ENCODE data around the gene ITPR2. TPM values are rescaled to one million over a fixed set of nuclear protein-coding genes. Genes with fewer than 3 reads are reported as not detected.
A peak's percentile ranks its signal among the peaks of the same experiment; 100 is the strongest.
"Not testable (repeated sequence)": the region's sequence is repeated elsewhere in the genome, so short reads cannot be mapped to it uniquely, and the experiment has no call there.

ITPR2 gene
- total RNA-seq, 4 donors from 2014 or later: 32.6 to 87.5 (median 51.9) TPM

DNA sequence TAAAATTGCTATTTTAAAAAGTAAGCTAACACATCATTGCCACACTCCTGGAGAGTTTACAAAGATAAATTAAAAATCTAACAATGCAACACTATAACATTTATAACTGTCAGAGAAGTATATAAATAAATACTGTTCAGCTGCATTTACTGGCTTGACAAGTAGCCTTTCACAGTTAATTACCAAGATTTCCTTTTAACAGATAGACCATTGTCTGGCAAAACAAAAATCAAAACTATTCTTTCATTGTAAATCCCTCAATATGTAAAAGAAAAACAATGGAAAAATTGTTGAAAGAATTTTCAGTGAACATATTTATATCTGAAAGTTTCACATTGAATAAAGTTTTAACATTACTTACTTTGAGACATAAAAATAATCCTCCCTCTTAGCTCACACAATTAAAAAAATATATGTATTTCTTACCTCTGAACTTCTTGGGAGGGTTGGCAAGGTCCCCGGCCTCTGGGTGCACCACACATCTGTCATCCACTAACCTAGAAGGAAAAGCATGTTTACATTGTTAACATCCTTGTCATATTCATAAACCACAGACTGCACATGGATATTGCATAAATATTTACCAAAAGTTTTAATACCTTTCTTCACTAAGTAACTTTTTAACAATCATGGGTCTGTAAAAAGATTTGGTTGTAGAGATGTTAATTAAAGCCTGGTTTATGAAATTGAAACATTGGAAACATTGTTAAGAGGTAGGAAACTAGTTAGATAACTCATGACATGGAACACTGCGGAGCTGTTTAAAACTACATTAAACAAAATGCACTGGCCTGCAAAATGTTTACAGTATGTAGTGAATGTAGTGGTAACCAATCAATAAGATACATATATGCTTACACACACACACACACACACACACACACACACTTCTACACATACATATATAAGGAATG, 43.0 kb downstream of the ITPR2 start:
- H3K4me1 ChIP-seq: peaks cover 0 to 8% (median 0%) of the 10 kb centered on the region in 4 donors
- no peak for TF ChIP-seq POLR2A (IDR thresholded peaks at IDR 0.05)
- no peak for TF ChIP-seq CTCF (IDR thresholded peaks at IDR 0.05)
- no peaks in the 10 kb centered on the region for H3K9me3 ChIP-seq
- H3K36me3 ChIP-seq: no peaks in the 10 kb centered on the region
- H3K27me3 ChIP-seq: no peaks in the 10 kb centered on the region
- H3K4me3 ChIP-seq: no peak overlapping the region
- no peak for DNase-seq
- peak overlapping the region in 1 of 4 donors; percentile 27 for H3K27ac ChIP-seq

DNA sequence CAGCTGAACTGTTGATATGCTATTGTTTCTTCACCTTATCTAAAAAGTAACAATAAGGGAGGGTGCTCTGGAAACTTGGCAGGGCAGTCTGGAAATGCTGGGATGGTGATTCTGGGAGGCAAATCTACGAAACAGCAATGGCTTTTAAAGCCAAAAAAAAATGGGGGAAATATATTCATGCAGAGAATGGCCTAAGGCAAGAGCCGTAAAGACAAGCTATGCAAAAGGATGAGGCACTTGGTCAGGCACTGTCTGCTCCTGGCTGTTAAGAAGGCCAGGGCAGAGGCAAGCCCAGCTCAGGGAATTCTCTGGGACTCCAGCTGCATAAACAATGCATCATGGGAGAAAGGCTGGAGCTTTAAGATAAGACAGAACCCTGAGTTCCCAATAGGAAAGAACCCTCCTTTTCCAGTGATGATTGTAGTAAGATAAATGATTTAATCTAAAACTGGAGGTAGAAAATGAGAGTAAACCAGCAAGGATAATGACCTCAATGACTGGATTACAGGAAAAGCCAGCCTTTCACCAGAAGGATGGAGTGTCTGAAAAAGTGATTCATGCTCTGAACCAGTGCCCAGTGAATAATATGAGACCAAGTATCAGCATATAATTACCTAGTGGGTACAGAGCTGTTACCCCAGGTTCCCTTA, 46.0 kb downstream of the ITPR2 start:
- H3K36me3 ChIP-seq: no peaks in the 10 kb centered on the region
- no peak for DNase-seq
- peaks cover 0 to 8% (median 0%) of the 10 kb centered on the region in 4 donors for H3K4me1 ChIP-seq
- H3K27ac ChIP-seq: peak overlapping the region in 1 of 4 donors; percentile 54
- H3K4me3 ChIP-seq: no peak overlapping the region
- no peaks in the 10 kb centered on the region for H3K27me3 ChIP-seq
- no peaks in the 10 kb centered on the region for H3K9me3 ChIP-seq
- TF ChIP-seq POLR2A (IDR thresholded peaks at IDR 0.05) (no peak), CTCF (IDR thresholded peaks at IDR 0.05) (no peak)

DNA sequence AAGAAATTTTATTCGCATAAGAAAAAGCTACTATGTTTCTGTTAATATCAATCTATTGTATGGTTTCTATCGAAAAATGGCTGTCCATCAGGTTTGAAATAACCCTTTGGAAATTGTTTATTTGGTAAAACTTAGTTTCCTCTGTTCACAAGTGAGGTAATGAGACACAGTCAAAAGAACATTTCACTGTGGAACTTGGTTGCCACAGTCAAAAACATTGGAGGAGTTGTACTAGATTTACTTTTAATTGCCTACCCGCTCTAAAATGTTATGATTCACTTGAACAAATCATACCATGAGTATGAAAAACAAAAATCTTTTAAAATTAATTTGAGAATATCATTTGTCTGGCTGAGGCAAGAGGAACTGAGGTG, 46.5 kb downstream of the ITPR2 start:
- H3K4me1 ChIP-seq: peaks cover 0 to 8% (median 0%) of the 10 kb centered on the region in 4 donors
- no peaks in the 10 kb centered on the region for H3K9me3 ChIP-seq
- peak overlapping the region in 1 of 4 donors; percentile 54 for H3K27ac ChIP-seq
- H3K36me3 ChIP-seq: no peaks in the 10 kb centered on the region
- H3K4me3 ChIP-seq: no peak overlapping the region
- DNase-seq: no peak
- H3K27me3 ChIP-seq: no peaks in the 10 kb centered on the region
- TF ChIP-seq POLR2A (IDR thresholded peaks at IDR 0.05): no peak
- no peak for TF ChIP-seq CTCF (IDR thresholded peaks at IDR 0.05)

GRCh38 chr12:26783816-26784379, 49.1 kb downstream of the ITPR2 start:
- DNase-seq, H3K4me1 ChIP-seq, H3K4me3 ChIP-seq, H3K36me3 ChIP-seq, H3K27me3 ChIP-seq, H3K9me3 ChIP-seq: not testable (repeated sequence)
- peak overlapping the region in 1 of 4 donors; percentile 7 for H3K27ac ChIP-seq

DNA sequence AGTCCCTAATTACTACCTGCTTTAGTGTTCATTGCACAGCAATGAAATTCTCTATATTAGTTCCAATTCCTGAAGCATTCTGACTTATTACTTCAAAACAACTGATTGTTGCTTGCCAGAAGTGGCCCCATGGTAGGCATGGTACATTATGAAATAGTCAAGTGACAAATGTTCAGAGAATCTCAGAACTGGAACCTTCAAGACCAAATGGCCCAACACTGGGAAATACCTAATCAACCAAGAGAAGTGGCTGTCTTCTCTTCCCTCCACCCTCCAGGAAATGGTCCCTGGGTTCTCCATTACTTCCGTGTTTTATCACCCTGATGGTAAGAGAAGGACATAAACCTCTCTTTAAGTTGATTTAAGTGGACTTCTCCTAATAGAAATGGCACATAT, 49.9 kb downstream of the ITPR2 start:
- no peak for TF ChIP-seq CTCF (IDR thresholded peaks at IDR 0.05)
- TF ChIP-seq POLR2A (IDR thresholded peaks at IDR 0.05): no peak
- no peak for DNase-seq

More for the DNA sequence above, 49.9 kb downstream of the ITPR2 start:
- Histone ChIP-seq H3K27me3 (no peaks in the 10 kb centered on the region), H3K4me3 (no peak overlapping the region), H3K36me3 (peaks cover 0 to 5% (median 0%) of the 10 kb centered on the region in 3 donors), H3K4me1 (no peaks in the 10 kb centered on the region), H3K9me3 (no peaks in the 10 kb centered on the region), H3K27ac (no peak overlapping the region)

All from Peyer's patch (tissue), 4 donors.